Inferior parietal cortex (tissue), 1 donor: ENCODE data around the gene SULT1A1.

ENCODE experiments used
- DNase-seq: peaks from one replicate; pipeline ENCODE4 v3.0.0-alpha.2; 2016; ENCODE audit errors: extremely low spot score

Gene SULT1A1

DNA sequence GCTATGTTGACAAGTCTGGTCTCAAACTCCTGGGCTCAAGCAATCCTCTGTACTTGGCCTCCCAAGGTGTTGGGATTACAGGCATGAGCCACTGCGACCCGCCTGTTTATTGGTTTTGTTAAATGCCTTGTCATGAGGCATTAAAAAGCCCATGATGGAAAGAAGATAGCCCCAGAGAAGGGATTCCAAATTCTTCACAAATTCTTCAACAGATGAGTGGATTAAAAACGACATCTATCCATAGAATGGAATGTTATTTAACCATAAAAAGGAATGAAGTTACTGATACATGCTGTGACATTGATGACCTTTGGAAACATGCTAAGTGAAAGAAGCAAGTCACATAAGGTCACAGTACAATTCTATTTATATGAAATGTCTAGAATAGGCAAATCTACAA lies 51.4 kb downstream of the SULT1A1 start:
- no peak for DNase-seq

DNA sequence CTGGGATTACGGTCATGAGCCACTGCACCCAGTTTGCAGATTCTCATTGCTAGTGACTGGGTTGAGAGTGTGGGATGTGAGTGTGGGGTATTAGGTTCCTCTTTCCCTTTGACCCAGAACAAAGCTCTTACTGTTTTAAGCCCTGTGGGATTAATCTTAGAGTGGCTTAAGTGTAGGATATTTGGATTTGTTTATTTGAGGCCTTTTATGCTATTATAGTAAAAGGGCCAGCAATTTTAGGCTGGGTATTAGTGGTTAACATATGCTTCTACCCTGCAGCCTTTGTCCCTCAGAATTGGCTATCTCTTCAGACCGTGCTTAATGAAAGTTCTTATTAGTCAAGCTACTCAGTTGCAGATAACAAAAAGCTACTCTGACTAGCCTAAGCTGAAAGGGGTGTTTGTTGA lies 52.9 kb downstream of the SULT1A1 start:
- no peak for DNase-seq

DNA sequence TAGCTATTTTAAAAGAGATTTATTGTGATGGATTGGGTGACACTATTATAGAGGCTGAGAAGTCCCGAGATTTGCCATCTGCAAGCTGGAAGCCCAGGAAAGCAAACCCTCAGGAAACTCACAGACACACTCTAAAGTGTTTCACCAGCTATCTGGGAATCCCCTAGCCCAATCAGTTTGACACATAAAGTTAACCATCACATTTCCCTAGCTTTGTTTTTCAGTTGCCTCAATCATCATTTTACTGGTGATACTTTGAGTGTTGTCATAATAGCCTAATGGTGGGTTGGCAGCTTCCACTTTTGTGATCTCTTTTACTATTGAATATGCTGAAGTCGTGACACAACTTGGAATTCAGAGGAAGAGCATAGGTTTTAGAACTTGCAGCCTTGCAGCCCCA lies 54.3 kb downstream of the SULT1A1 start:
- DNase-seq: no peak
